ENCODE data around the gene TNNI2.

TNNI2 gene

DNA sequence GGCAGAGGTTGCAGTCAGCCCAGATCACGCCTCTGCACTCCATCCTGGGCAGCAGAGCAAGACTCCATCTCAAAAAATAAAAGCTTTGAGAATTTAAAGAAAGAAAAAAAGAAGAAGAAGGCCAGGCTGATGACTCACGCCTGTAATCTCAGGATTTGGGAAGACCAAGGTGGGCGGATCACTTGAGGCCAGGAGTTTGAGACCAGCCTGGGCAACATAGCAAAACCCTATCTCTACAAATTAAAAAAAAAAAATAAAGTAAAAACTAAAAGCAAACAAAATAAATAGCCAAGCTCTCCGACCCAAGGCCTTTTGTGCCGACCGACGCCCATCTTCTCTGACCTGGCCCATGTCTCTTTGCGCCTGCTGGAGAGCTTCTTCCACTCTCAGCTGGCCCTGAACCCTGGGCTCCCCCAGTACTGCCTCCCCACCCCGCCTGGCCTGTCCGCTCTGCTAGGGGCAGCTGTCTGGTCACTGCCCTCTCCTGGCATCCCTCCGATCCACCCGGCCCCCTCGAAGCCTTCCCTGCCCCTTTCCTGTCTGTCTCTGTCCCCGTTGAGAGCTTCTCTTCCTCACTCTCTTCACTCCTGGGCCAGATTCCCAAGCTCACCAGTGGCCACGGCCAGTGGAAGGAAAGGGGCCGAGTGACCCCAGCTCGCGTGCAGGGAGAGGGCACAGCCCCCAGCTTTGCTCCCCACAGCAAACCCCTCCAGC is 9.3 kb downstream of the TNNI2 start:
- DNase-seq = no peak

- DNase-seq = no peak
Observed at GRCh38 chr11:1848640-1849430, 10.1 kb downstream of the TNNI2 start.

- no peak for DNase-seq
Observed at GRCh38 chr11:1851468-1852180, 12.8 kb downstream of the TNNI2 start.

- no peak for DNase-seq
Observed at GRCh38 chr11:1852271-1852876, 13.6 kb downstream of the TNNI2 start.

GRCh38 chr11:1852877-1853276 is 14.1 kb downstream of the TNNI2 start, which contains the start of gene LSP1:
Gene LSP1 (plus strand): TSS chr11:1853084. CDS start chr11:1853145, 61 bp downstream.
- peak; percentile 52 to 67 (median 59) for DNase-seq

GRCh38 chr11:1853376-1854131 is 14.8 kb downstream of the TNNI2 start:
- no peak for DNase-seq

DNA sequence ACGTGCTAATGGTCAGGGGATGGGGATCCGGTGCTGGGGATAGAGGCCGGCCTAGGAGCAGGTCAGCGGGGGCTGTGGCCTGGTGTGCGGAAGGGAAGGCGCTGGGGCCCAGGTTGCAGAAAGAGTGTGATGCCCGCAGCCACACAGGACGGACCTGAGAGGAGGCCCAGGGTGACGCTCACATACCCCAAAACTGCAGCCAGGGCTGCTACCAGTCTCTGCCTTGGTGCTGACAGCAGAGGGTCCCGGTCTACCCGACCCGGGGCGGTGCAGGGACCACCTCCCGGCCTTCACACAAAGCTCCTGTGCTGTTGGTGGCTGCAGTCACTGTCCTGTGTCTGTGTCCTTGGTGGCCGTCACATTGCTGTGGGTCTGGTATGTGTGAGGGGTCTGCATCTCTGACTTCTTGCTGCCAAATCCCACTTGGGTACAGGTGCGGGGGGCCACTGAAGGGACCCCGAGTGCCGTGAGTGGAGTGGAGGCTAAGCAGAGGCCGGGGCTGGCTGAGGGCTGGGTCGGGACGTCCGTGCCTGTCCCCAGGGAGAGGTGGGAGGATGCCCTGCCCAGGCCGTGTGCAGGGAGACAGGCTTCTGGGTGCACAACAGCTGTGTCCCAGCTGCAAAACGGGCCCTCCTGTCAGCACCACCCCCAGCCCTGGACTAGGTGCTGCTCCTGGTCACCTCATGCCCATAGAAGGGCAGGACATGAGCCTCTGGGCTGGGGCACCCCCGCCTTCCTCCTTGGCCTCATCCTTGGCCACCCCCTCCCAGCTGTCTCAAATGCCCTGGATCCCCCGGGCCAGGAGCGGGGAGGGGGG is 15.6 kb downstream of the TNNI2 start:
- DNase-seq = no peak

DNA sequence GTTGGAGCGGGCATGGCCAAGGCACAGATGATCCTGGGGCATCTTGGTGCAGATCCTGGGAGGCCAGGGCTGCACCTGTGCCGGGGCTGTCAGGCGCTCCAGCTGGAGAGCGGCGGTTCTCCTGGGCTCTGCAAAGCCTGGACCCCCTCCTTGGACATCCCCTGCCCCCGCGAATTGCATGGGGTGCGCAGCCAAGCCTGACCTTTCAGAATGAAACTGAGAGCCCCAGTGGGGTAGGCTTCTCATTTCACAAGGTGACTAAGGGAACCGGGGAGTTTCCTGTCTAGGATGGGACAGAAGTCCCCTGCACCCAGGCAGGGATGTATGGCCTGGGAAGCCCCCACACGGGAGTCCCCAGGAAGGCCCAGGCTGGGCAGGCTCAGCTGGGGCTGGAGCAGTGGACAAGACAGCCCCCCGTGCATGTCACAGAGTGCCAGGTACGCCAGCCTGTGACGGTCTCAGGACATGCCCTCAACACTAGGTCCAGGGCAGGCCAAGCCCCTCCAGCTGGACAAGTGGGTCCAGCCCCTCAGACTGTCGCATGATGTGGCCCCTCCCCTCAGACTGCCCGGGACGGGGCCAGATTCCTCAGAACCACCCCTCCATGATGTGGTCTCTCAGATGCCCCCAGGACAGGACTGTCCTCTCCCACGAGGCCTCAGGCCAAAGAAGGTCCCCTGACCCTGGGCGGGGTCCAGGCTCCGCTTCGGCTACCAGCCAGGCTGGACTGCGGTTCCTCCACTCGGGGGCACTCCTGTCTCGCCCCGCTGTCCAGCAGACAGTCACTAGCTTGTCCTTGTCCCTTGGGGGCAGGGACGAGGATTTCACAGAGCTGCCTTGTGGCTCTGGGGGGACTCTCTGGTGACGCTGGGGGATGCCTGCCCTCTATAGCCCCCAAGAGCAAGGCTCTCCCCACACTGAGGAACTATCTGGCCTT is 16.4 kb downstream of the TNNI2 start:
- DNase-seq = peak in 1 of 4 experiments; percentile 44

DNA sequence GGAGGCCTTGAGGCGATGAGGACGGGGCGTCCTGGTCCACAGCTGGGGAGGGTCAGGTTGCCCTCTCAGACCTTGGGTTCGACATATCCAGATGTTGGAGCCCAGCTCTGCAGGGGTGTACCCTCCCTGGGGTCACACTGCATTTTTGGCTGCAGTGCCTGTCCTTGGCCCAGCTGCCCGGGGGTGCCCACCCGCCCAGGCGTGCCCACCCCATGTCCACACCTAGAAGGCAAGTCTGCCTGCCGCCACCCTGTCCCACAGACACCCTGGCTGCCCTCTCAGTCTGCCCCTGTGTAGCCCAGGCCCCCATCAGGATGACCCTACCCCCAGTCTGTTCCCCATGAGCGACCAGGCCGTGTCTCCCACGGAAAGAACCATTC is 17.1 kb downstream of the TNNI2 start:
- DNase-seq = no peak

GRCh38 chr11:1856306-1857005 is 17.7 kb downstream of the TNNI2 start:
- no peak for DNase-seq

DNA sequence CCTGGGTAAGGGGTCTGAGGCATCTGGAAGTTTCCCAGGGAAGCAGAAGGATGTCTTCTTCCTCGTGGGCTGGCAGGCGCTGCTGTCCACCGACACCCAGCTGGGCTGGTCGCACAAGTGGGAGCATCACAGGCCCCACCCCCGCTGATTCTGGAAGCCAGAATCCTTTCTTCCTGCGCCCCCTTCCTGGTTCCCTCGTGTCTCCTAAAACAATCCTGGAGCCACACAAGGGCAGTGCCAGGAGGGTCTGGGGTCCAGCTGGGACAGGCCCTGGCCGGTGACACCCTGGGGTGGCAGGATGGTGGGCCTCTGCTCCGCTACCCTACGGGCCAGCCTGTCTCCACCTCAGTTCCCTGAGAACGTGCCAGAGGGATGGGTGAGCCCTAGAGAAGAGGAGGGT is 18.3 kb downstream of the TNNI2 start:
- DNase-seq = no peak

- DNase-seq = no peak
Observed at GRCh38 chr11:1858154-1858553, 19.4 kb downstream of the TNNI2 start.

DNA sequence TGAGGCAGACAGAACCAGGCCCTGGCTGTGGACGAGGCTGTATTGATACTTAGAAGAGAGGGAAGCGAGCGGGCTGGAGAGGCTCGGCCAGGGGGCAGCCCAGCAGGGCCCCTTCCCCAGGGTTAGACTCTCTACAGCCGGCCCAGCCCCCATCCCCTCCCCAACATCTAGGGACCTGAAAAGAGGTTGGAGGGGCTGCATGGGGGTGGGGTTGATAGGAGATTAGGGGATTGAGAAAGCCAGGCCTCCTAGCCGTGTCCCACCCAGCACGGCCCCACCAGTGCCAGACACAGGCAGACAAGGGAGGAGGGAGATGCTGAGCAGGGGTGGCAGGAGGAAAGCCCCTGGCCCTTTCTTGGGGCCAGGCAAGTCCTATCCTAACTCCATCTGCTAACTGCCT is 19.8 kb downstream of the TNNI2 start:
- DNase-seq = no peak

DNA sequence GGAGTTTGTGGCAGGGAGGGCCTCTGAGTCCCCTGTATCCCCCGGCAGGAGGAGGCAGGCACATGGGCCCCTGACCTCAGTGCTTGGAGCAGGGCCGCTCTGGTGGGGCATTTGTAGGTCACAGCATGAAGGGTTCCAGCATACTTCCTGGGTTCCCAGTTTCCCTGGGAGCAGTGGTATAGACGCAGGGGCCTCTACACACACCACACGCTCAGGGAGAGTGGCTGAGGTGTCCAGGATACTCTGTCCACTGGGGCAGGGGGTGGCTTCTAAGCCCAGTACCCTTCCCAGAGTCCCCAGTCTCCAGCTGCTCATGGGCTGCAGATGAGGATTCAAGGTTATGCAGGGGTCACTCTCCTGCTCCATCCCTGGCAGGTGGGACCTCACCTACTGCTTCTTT is 20.2 kb downstream of the TNNI2 start:
- DNase-seq = no peak

DNA sequence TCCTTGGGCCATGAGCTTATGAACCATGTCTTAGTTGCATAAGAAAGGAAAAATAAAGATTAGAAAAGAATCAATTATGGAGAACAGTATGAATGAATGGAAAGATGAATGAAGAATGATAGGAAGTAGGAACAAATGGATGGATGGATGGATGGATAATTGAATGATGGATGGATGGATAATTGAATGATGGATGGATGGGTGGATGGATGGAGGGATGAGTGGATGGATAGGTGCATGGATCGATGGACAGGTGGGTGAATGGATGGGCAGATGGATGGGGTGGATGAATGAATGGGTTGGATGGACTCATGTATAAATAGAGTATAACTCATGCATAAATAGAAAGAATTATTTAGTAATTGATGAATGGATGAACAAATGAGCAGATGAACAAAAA is 21.3 kb downstream of the TNNI2 start:
- no peak for DNase-seq

DNA sequence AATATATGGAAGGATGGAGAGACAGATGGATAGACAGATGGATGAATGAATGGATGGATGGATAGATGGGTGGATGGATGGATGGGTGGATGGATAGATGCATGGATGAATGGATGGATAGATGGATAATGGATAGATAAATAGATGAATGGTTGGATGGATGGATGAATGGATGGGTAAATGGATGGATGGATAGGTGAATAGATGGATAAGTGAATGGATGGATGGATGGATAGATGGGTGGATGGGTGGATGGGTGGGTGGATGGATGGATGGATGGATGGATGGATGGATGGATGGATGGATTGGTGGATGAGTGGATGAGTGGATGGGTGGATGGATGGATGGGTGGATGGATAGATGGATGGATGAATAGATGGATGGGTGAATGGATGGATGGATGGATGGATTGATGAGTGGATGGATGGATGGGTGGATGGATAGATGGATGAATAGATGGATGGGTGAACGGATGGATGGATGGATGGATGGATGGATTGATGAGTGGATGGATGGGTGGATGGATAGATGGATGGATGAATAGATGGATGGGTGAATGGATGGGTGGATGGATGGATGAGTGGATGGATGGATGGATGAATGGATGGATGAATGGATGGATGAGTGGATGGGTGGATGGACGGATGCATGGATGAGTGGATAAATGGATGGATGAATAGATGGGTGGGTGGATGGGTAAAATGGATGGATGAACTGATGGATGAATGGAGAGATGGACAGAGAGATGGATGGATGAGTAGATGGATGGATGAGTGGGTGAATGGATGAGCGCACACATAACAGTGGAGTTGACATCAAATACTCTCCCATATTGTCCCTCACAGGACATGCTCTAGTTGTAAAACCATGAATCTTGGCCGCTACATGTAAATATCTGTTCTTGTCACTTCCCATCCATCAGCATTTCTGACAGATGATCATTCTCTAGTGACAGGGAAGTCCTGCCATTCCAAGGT is 22.9 kb downstream of the TNNI2 start:
- no peak for DNase-seq

DNA sequence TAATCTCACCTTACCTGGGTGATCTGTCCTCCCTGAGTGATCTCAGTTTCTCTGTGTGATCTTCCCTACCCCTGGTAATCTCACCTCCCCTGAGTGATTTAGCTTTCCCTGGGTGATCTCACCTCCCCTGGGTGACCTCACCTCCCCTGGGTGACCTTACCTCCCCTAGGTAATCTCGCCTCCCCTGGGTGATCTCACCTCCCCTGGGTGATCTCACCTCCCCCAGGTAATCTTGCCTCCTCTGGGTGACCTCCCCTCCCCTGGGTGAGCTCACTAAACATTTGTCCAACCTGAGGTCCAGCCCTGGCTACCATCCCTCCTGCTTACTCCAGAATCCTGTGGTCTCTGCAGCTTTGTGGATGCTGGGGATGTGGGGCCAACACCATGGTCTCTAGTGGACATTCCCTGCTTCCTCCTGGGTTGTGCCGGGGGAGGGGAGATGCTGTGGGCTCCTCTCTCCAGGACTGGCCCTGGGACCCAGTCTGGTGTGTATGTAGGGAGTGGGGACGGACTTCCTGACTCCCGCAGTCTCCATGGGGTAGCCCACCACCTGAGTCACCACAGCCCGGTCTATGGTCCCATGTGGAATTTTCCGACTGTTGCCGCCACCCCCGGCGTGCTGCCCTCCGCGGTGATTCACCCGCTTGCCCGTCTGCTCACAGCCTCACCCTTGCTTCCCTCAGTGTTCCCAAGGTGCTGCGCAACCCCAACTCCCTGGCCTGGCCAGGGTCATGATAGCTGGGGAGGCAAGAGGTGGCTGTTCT is 24.0 kb downstream of the TNNI2 start:
- no peak for DNase-seq

Measured in activated CD4-positive, CD25-positive, alpha-beta regulatory T cell (primary cell).